ENCODE results near the gene ANKRD35.
"Not testable (repeated sequence)": the region's sequence is repeated elsewhere in the genome, so short reads cannot be mapped to it uniquely, and the experiment has no call there.

The ANKRD35 gene

DNA sequence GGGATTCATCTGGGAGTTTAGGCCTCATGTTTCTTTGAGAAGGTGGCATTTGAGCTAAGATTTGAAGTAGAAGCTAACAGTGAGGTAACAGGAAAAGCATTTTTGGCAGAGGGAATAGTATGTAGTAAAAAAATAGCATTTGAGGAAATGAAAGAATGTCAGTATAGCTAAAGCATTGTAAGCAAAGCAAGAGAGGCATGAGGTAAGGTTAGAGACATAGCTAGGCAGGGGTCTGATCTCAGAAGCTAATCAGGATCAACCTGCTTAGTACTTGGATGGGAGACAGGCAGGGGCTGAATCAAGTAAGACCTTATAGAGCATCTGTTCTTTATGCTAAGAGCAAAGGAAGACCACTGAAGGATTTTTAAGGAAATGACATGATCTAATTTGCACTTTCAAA lies 57.7 kb downstream of the ANKRD35 start:
- Histone ChIP-seq H3K27ac (ENCODE audit: insufficient read depth in 1 of 2, low read depth in 1 of 2, low read length in 2 of 2, poor library complexity in 1 of 2, severe bottlenecking in 2 of 2) (no peak overlapping the region), H3K4me3 (ENCODE audit: control insufficient read depth in 1 of 7, extremely low read depth in 1 of 7, insufficient read depth in 4 of 7, low read depth in 2 of 7, low read length in 6 of 7) (no peak overlapping the region), H3K4me1 (ENCODE audit: control extremely low read depth in 1 of 4, control insufficient read depth in 4 of 4, insufficient read depth in 4 of 4, low read length in 3 of 4) (peaks cover 0 to 18% (median 6%) of the 10 kb centered on the region in 4 experiments), H3K36me3 (ENCODE audit: control insufficient read depth in 4 of 4, insufficient read depth in 4 of 4, low read length in 3 of 4) (peaks cover 20 to 61% (median 47%) of the 10 kb centered on the region in 4 experiments), H3K27me3 (replicated peaks in 2 of 5; ENCODE audit: control insufficient read depth in 4 of 5, insufficient read depth in 5 of 5, low read length in 4 of 5) (no peaks in the 10 kb centered on the region), H3K9me3 (ENCODE audit: control extremely low read depth in 1 of 5, control insufficient read depth in 4 of 5, insufficient read depth in 2 of 5, low read depth in 1 of 5, low read length in 4 of 5) (no peaks in the 10 kb centered on the region)
- ChIA-PET CTCF (interaction anchor here (0.6 to 2.4 kb wide), 7 partner anchors 12 to 53 kb away, joined by 3 to 10 read pairs (median 3); no protein-coding TSS in a partner anchor), POLR2A (no interaction called here)
- no peak for DNase-seq

DNA sequence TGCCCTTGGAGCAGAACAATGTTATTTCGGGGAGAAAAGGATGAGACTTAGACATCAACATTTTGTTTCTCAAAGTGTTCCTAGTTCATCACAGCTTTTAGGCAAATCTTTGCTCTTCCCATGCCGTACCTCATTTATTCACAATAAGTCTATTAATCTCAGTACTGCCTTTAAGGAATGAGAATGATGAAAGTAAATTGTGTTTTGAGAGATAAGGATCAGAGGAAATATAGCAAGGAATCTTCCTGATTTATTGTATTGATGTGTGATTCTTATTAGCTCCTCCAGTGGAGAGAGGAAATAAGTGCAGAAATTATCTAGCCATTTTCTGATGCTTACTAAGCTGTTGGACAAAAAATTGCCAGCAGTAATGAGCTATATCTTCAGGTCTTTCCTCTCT lies 59.6 kb downstream of the ANKRD35 start:
- ChIA-PET CTCF (interaction anchor here (0.8 to 2.7 kb wide), 7 partner anchors 13 to 133 kb away, joined by 3 to 17 read pairs (median 6); partner anchors contain the start of gene NUDT17), POLR2A (interaction anchor here (0.6 kb wide), 2 partner anchors 22 to 26 kb away, joined by 3 read pairs; no protein-coding TSS in a partner anchor)
- H3K36me3 ChIP-seq (ENCODE audit: control insufficient read depth in 4 of 4, insufficient read depth in 4 of 4, low read length in 3 of 4): peaks cover 19 to 45% (median 36%) of the 10 kb centered on the region in 4 experiments
- H3K4me3 ChIP-seq (ENCODE audit: control insufficient read depth in 1 of 7, extremely low read depth in 1 of 7, insufficient read depth in 4 of 7, low read depth in 2 of 7, low read length in 6 of 7): no peak overlapping the region
- DNase-seq: peak in 1 of 3 donors; percentile 18
- WGBS (ENCODE audit: insufficient coverage): no CpG with 5 or more reads among the region's 2 CpGs
- H3K27ac ChIP-seq (ENCODE audit: insufficient read depth in 1 of 2, low read depth in 1 of 2, low read length in 2 of 2, poor library complexity in 1 of 2, severe bottlenecking in 2 of 2): no peak overlapping the region
- H3K27me3 ChIP-seq (replicated peaks in 2 of 5; ENCODE audit: control insufficient read depth in 4 of 5, insufficient read depth in 5 of 5, low read length in 4 of 5): no peaks in the 10 kb centered on the region
- H3K4me1 ChIP-seq (ENCODE audit: control extremely low read depth in 1 of 4, control insufficient read depth in 4 of 4, insufficient read depth in 4 of 4, low read length in 3 of 4): peaks cover 0 to 20% (median 6%) of the 10 kb centered on the region in 4 experiments
- H3K9me3 ChIP-seq (ENCODE audit: control extremely low read depth in 1 of 5, control insufficient read depth in 4 of 5, insufficient read depth in 2 of 5, low read depth in 1 of 5, low read length in 4 of 5): no peaks in the 10 kb centered on the region

- DNase-seq: no peak
- H3K27ac ChIP-seq (ENCODE audit: insufficient read depth in 1 of 2, low read depth in 1 of 2, low read length in 2 of 2, poor library complexity in 1 of 2, severe bottlenecking in 2 of 2): peak overlapping the region; percentile 82 to 87
- H3K9me3 ChIP-seq (ENCODE audit: control extremely low read depth in 1 of 5, control insufficient read depth in 4 of 5, insufficient read depth in 2 of 5, low read depth in 1 of 5, low read length in 4 of 5): no peaks in the 10 kb centered on the region
- peaks cover 0 to 20% (median 6%) of the 10 kb centered on the region in 4 experiments for H3K4me1 ChIP-seq (ENCODE audit: control extremely low read depth in 1 of 4, control insufficient read depth in 4 of 4, insufficient read depth in 4 of 4, low read length in 3 of 4)
- ChIA-PET CTCF (interaction anchor here (0.7 to 2.7 kb wide), 5 partner anchors 10 to 22 kb away, joined by 3 to 17 read pairs (median 4); partner anchors contain the start of gene NUDT17), POLR2A (interaction anchor here (0.9 to 1.4 kb wide), 3 partner anchors 14 to 24 kb away, joined by 3 to 6 read pairs (median 3); partner anchors contain the start of gene NUDT17)
- peak overlapping the region; percentile 69 to 98 (median 92) for H3K4me3 ChIP-seq (ENCODE audit: control insufficient read depth in 1 of 7, extremely low read depth in 1 of 7, insufficient read depth in 4 of 7, low read depth in 2 of 7, low read length in 6 of 7)
- 0% methylated on average over 6 of the region's 7 CpGs for WGBS (ENCODE audit: insufficient coverage)
- H3K27me3 ChIP-seq (replicated peaks in 2 of 5; ENCODE audit: control insufficient read depth in 4 of 5, insufficient read depth in 5 of 5, low read length in 4 of 5): no peaks in the 10 kb centered on the region
- peaks cover 19 to 33% (median 27%) of the 10 kb centered on the region in 4 experiments for H3K36me3 ChIP-seq (ENCODE audit: control insufficient read depth in 4 of 4, insufficient read depth in 4 of 4, low read length in 3 of 4)
Observed at GRCh38 chr1:145824499-145824842, 61.2 kb downstream of the ANKRD35 start.

- peak; percentile 91 to 96 (median 92) for DNase-seq
- CTCF ChIA-PET: interaction anchor here (1.2 kb wide), 1 partner anchor 22 kb away, joined by 3 read pairs; the partner anchor contains the start of gene NUDT17
Observed at GRCh38 chr1:145823565-145824498, 61.8 kb downstream of the ANKRD35 start, which contains the start of the genes POLR3C and RNF115. TSS of gene POLR3C (plus strand) at chr1:145824200. CDS start at chr1:145825777, 1,577 bp downstream. TSS of gene RNF115 (minus strand) at chr1:145824095. CDS start at chr1:145823873, 222 bp downstream.

DNA sequence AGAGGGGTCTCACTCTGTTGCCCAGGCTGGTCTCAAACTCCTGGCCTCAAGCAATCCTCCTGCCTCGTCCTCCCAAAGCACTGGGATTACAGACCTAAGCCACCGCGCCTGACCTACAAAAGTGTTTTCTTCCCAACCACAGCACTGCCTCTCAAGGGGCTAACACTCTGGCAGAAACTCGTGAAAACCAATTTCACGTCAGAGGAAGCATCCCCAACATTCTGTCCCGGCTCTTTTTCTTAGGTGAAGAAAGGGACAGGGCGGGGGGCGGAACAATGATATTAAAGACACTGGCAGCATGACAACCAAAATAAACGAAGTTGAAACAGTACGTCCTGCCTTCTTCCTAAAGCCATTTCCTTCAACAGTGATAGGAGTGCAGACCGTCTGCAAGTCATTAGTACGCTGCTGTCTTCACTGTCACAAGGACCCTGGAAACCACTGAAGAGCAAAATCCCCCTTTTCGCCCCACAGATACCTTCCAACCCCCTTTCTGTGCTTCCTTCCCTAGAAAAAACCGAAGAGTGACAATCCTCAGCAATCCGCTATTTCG lies 62.8 kb downstream of the ANKRD35 start:
- DNase-seq; CTCF ChIA-PET; POLR2A ChIA-PET; H3K9me3 ChIP-seq (ENCODE audit: control extremely low read depth in 1 of 5, control insufficient read depth in 4 of 5, insufficient read depth in 2 of 5, low read depth in 1 of 5, low read length in 4 of 5); H3K27me3 ChIP-seq (replicated peaks in 2 of 5; ENCODE audit: control insufficient read depth in 4 of 5, insufficient read depth in 5 of 5, low read length in 4 of 5); H3K27ac ChIP-seq (ENCODE audit: insufficient read depth in 1 of 2, low read depth in 1 of 2, low read length in 2 of 2, poor library complexity in 1 of 2, severe bottlenecking in 2 of 2): not testable (repeated sequence)
- Histone ChIP-seq H3K36me3 (ENCODE audit: control insufficient read depth in 4 of 4, insufficient read depth in 4 of 4, low read length in 3 of 4) (peaks cover 8 to 17% (median 13%) of the 10 kb centered on the region in 4 experiments), H3K4me1 (ENCODE audit: control extremely low read depth in 1 of 4, control insufficient read depth in 4 of 4, insufficient read depth in 4 of 4, low read length in 3 of 4) (peaks cover 0 to 20% (median 6%) of the 10 kb centered on the region in 4 experiments), H3K4me3 (ENCODE audit: control insufficient read depth in 1 of 7, extremely low read depth in 1 of 7, insufficient read depth in 4 of 7, low read depth in 2 of 7, low read length in 6 of 7) (peak overlapping the region in 1 of 7 experiments; percentile 50)
- no CpG with 5 or more reads among the region's 16 CpGs for WGBS (ENCODE audit: insufficient coverage)

More at GRCh38 chr1:145823565-145824498, 61.8 kb downstream of the ANKRD35 start, which contains the start of the genes POLR3C and RNF115:
- POLR2A ChIA-PET: interaction anchor here (0.7 to 1.4 kb wide), 4 partner anchors 15 to 215 kb away, joined by 3 to 6 read pairs (median 3); partner anchors contain the start of gene NUDT17
- no peaks in the 10 kb centered on the region for H3K9me3 ChIP-seq (ENCODE audit: control extremely low read depth in 1 of 5, control insufficient read depth in 4 of 5, insufficient read depth in 2 of 5, low read depth in 1 of 5, low read length in 4 of 5)
- peaks cover 17 to 27% (median 21%) of the 10 kb centered on the region in 4 experiments for H3K36me3 ChIP-seq (ENCODE audit: control insufficient read depth in 4 of 4, insufficient read depth in 4 of 4, low read length in 3 of 4)
- H3K4me1 ChIP-seq (ENCODE audit: control extremely low read depth in 1 of 4, control insufficient read depth in 4 of 4, insufficient read depth in 4 of 4, low read length in 3 of 4): peaks cover 0 to 20% (median 6%) of the 10 kb centered on the region in 4 experiments
- under 1% methylated on average over 77 of the region's 89 CpGs for WGBS (ENCODE audit: insufficient coverage)
- peak within 1 kb of the TSS; percentile 69 to 98 (median 92) for H3K4me3 ChIP-seq (ENCODE audit: control insufficient read depth in 1 of 7, extremely low read depth in 1 of 7, insufficient read depth in 4 of 7, low read depth in 2 of 7, low read length in 6 of 7)
- H3K27me3 ChIP-seq (replicated peaks in 2 of 5; ENCODE audit: control insufficient read depth in 4 of 5, insufficient read depth in 5 of 5, low read length in 4 of 5): no peaks in the 10 kb centered on the region
- H3K27ac ChIP-seq (ENCODE audit: insufficient read depth in 1 of 2, low read depth in 1 of 2, low read length in 2 of 2, poor library complexity in 1 of 2, severe bottlenecking in 2 of 2): peak within 1 kb of the TSS; percentile 82 to 87

- peak in 1 of 3 donors; percentile 31 for DNase-seq
- H3K9me3 ChIP-seq (ENCODE audit: control extremely low read depth in 1 of 5, control insufficient read depth in 4 of 5, insufficient read depth in 2 of 5, low read depth in 1 of 5, low read length in 4 of 5); H3K27ac ChIP-seq (ENCODE audit: insufficient read depth in 1 of 2, low read depth in 1 of 2, low read length in 2 of 2, poor library complexity in 1 of 2, severe bottlenecking in 2 of 2); H3K4me3 ChIP-seq (ENCODE audit: control insufficient read depth in 1 of 7, extremely low read depth in 1 of 7, insufficient read depth in 4 of 7, low read depth in 2 of 7, low read length in 6 of 7); H3K36me3 ChIP-seq (ENCODE audit: control insufficient read depth in 4 of 4, insufficient read depth in 4 of 4, low read length in 3 of 4); H3K27me3 ChIP-seq (replicated peaks in 2 of 5; ENCODE audit: control insufficient read depth in 4 of 5, insufficient read depth in 5 of 5, low read length in 4 of 5); CTCF ChIA-PET; H3K4me1 ChIP-seq (ENCODE audit: control extremely low read depth in 1 of 4, control insufficient read depth in 4 of 4, insufficient read depth in 4 of 4, low read length in 3 of 4); POLR2A ChIA-PET: not testable (repeated sequence)
- WGBS (ENCODE audit: insufficient coverage): no CpG with 5 or more reads among the region's 6 CpGs
Observed at GRCh38 chr1:145818095-145818494, 67.6 kb downstream of the ANKRD35 start.
